GM12875 (cell line): ENCODE data around the gene IL11RA.

Experiments
- H3K4me3 ChIP-seq: one replicate; pipeline ENCODE4 v1.5.1; 2011; ENCODE audit warnings: low read depth, low read length, control low read depth
- CTCF ChIP-seq: IDR thresholded peaks from 2 replicates; pipeline ENCODE4 v1.5.1; 2011; ENCODE audit warnings: low read depth, mild to moderate bottlenecking, control low read depth, inconsistent platforms, low read length, moderate library complexity, borderline replicate concordance; ENCODE audit not compliant: insufficient read depth

IL11RA gene

GRCh38 chr9:34651876-34652601 is at the start of gene IL11RA:
TSS of gene IL11RA (plus strand) at chr9:34652185. CDS start at chr9:34655218, 3,033 bp downstream.
- no peak for TF ChIP-seq CTCF
- H3K4me3 ChIP-seq: no peak within 1 kb of the TSS

- TF ChIP-seq CTCF: peak; percentile 84
- H3K4me3 ChIP-seq: no peak overlapping the region
These were observed 48.3 kb upstream of the IL11RA start for GRCh38 chr9:34603610-34604231.

GRCh38 chr9:34606190-34606589 is 45.8 kb upstream of the IL11RA start:
- no peak overlapping the region for H3K4me3 ChIP-seq
- no peak for TF ChIP-seq CTCF

GRCh38 chr9:34606905-34607304 is 45.1 kb upstream of the IL11RA start:
- TF ChIP-seq CTCF: no peak

GRCh38 chr9:34607331-34607730 is 44.7 kb upstream of the IL11RA start:
- no peak overlapping the region for H3K4me3 ChIP-seq
- TF ChIP-seq CTCF: no peak

More at GRCh38 chr9:34606905-34607304, 45.1 kb upstream of the IL11RA start:
- no peak overlapping the region for H3K4me3 ChIP-seq

- no peak for TF ChIP-seq CTCF
- H3K4me3 ChIP-seq: peak overlapping the region; percentile 89
These were observed 41.4 kb upstream of the IL11RA start for GRCh38 chr9:34610434-34611206.
